H7 (cell line): ENCODE measurements around the gene TTLL3. TPM values are rescaled to one million over a fixed set of nuclear protein-coding genes. Genes with fewer than 3 reads are reported as not detected.
A peak's percentile ranks its signal among the peaks of the same experiment; 100 is the strongest.
"Not testable (repeated sequence)": the region's sequence is repeated elsewhere in the genome, so short reads cannot be mapped to it uniquely, and the experiment has no call there.

Experiments used
- DNase-seq: peaks from one replicate; pipeline ENCODE4 v3.0.0; 2012
- H3K27me3 ChIP-seq: 2 replicates; pipeline ENCODE4 v1.6.0; 2011; ENCODE audit warnings: mild to moderate bottlenecking, low read length; ENCODE audit not compliant: control insufficient read depth, insufficient read depth
- H3K36me3 ChIP-seq: replicated peaks from 2 replicates; pipeline ENCODE4 v1.5.1; 2011; ENCODE audit warnings: low read length; ENCODE audit not compliant: control insufficient read depth, insufficient read depth
- H3K4me3 ChIP-seq: 2 replicates; pipeline ENCODE4 v1.5.1; 2011; ENCODE audit warnings: low read depth, mild to moderate bottlenecking, control low read depth, low read length, moderate library complexity; ENCODE audit not compliant: insufficient read depth
- total RNA-seq: library from RNA; depleted of rRNA; stranded (reverse); fragments of >200 nt; shearing (Covaris generic); gene quantifications from 2 replicates; pipeline ENCODE4 v1.2.3, GENCODE V29; 2014

The TTLL3 gene
- total RNA-seq, 1 experiment from 2014 or later: 3.7 TPM

GRCh38 chr3:9831253-9831652, 21.2 kb downstream of the TTLL3 start:
- no peak overlapping the region for H3K4me3 ChIP-seq
- no peaks in the 10 kb centered on the region for H3K27me3 ChIP-seq
- DNase-seq: no peak
- peaks cover 2% of the 10 kb centered on the region for H3K36me3 ChIP-seq

- no peak for DNase-seq
These were observed 23.0 kb downstream of the TTLL3 start for GRCh38 chr3:9833078-9833477.

GRCh38 chr3:9834520-9835380, 24.7 kb downstream of the TTLL3 start:
- H3K36me3 ChIP-seq: peaks cover 12% of the 10 kb centered on the region
- no peaks in the 10 kb centered on the region for H3K27me3 ChIP-seq
- H3K4me3 ChIP-seq: no peak overlapping the region
- no peak for DNase-seq

More at GRCh38 chr3:9833078-9833477, 23.0 kb downstream of the TTLL3 start:
- peaks cover 2% of the 10 kb centered on the region for H3K36me3 ChIP-seq
- no peaks in the 10 kb centered on the region for H3K27me3 ChIP-seq
- no peak overlapping the region for H3K4me3 ChIP-seq

GRCh38 chr3:9837701-9838582, 27.9 kb downstream of the TTLL3 start:
- no peak for DNase-seq
- H3K27me3 ChIP-seq: no peaks in the 10 kb centered on the region
- no peak overlapping the region for H3K4me3 ChIP-seq
- H3K36me3 ChIP-seq: peaks cover 28% of the 10 kb centered on the region

GRCh38 chr3:9838856-9839255, 28.8 kb downstream of the TTLL3 start:
- Histone ChIP-seq H3K4me3 (no peak overlapping the region), H3K27me3 (no peaks in the 10 kb centered on the region)
- no peak for DNase-seq

GRCh38 chr3:9841015-9841414, 31.0 kb downstream of the TTLL3 start:
- Histone ChIP-seq H3K36me3 (peaks cover 26% of the 10 kb centered on the region), H3K4me3 (no peak overlapping the region), H3K27me3 (no peaks in the 10 kb centered on the region)
- DNase-seq: no peak

More at GRCh38 chr3:9838856-9839255, 28.8 kb downstream of the TTLL3 start:
- H3K36me3 ChIP-seq: peaks cover 28% of the 10 kb centered on the region

GRCh38 chr3:9843715-9844438, 33.8 kb downstream of the TTLL3 start, which contains the start of gene RPUSD3:
Gene RPUSD3, minus strand, starts transcription at chr3:9844008. Its CDS starts 18 bp downstream, at chr3:9843990.
- peak; percentile 100 for DNase-seq
- H3K36me3 ChIP-seq: peaks cover 21% of the 10 kb centered on the region
- no peaks in the 10 kb centered on the region for H3K27me3 ChIP-seq
- peak within 1 kb of the TSS; percentile 90 for H3K4me3 ChIP-seq

- H3K27me3 ChIP-seq: no peaks in the 10 kb centered on the region
- peak; percentile 24 for DNase-seq
- H3K4me3 ChIP-seq: no peak overlapping the region
- H3K36me3 ChIP-seq: peaks cover 8% of the 10 kb centered on the region
These were observed 36.2 kb downstream of the TTLL3 start for GRCh38 chr3:9846231-9846630.

- DNase-seq: no peak
- peaks cover under 1% of the 10 kb centered on the region for H3K36me3 ChIP-seq
- H3K27me3 ChIP-seq: no peaks in the 10 kb centered on the region
- H3K4me3 ChIP-seq: no peak overlapping the region
These were observed 36.9 kb downstream of the TTLL3 start for GRCh38 chr3:9846931-9847488.

- not testable (repeated sequence) for H3K27me3 ChIP-seq, DNase-seq, H3K4me3 ChIP-seq, H3K36me3 ChIP-seq
These were observed 37.8 kb downstream of the TTLL3 start for GRCh38 chr3:9847870-9848269.

GRCh38 chr3:9848860-9849259, 38.8 kb downstream of the TTLL3 start:
- DNase-seq: not testable (repeated sequence)

GRCh38 chr3:9851383-9851782, 41.3 kb downstream of the TTLL3 start:
- not testable (repeated sequence) for H3K27me3 ChIP-seq, H3K36me3 ChIP-seq, H3K4me3 ChIP-seq, DNase-seq

More at GRCh38 chr3:9848860-9849259, 38.8 kb downstream of the TTLL3 start:
- H3K36me3 ChIP-seq, H3K4me3 ChIP-seq, H3K27me3 ChIP-seq: not testable (repeated sequence)

GRCh38 chr3:9851926-9852325, 41.9 kb downstream of the TTLL3 start:
- H3K36me3 ChIP-seq: not testable (repeated sequence)

GRCh38 chr3:9852528-9852927, 42.5 kb downstream of the TTLL3 start:
- H3K36me3 ChIP-seq: no peaks in the 10 kb centered on the region
- no peak for DNase-seq
- H3K4me3 ChIP-seq: no peak overlapping the region
- no peaks in the 10 kb centered on the region for H3K27me3 ChIP-seq

More at GRCh38 chr3:9851926-9852325, 41.9 kb downstream of the TTLL3 start:
- H3K4me3 ChIP-seq, H3K27me3 ChIP-seq, DNase-seq: not testable (repeated sequence)
